Transverse colon (tissue), 4 donors: ENCODE measurements around the gene YPEL2.

Experiments used
- EP300 ChIP-seq: sonication (generic); formaldehyde crosslinking; IDR thresholded peaks from one replicate; pipeline ENCODE4 v1.6.1; 2017; ENCODE audit warnings: antibody characterized with exemption, low read depth
- POLR2A ChIP-seq: fragments of 450-650 bp; IDR thresholded peaks from one replicate; pipeline ENCODE4 v1.6.1; 2016; ENCODE audit warnings: antibody characterized with exemption, mild to moderate bottlenecking, moderate library complexity
- POLR2AphosphoS5 ChIP-seq, 3 donors: sonication (generic); formaldehyde crosslinking; IDR thresholded peaks; one replicate each; pipeline ENCODE4 v1.6.1; 2016; ENCODE audit warnings: antibody characterized with exemption in 3 of 3
- TF ChIP-seq, protein P1 (sequence below), 5 experiments: fragments of 200-600 bp in 3 of 5; fragments of 450-650 bp in 2 of 5; sonication (generic) in 3 of 5; IDR thresholded peaks; 1 replicate in 2 of 5; 2 replicates in 3 of 5; pipeline ENCODE4 v1.5.1; 2016 to 2017; ENCODE audit warnings: antibody characterized with exemption in 5 of 5, inconsistent platforms in 3 of 5, mild to moderate bottlenecking in 2 of 5, moderate library complexity in 1 of 5

DNA sequence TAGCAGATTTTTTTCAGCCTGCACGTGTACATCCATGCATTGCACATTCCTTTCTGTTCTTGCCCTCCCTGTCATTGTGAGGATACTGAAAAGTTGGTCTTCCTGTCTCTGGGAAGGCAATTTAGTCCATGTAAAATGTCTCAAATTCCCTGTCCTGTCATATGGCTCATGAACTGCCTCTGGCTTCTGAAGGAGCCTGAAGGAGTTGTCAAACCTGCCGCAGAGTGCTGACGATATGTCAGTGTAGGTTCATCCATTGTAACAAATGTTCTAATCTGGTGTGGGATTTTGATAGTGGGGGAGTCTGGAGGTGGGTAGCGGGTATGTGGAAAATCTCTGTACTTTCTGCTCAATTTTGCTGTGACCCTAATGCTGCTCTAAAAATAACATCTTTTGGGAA, 59.6 kb downstream of the YPEL2 start:
- TF ChIP-seq, protein P1, sequence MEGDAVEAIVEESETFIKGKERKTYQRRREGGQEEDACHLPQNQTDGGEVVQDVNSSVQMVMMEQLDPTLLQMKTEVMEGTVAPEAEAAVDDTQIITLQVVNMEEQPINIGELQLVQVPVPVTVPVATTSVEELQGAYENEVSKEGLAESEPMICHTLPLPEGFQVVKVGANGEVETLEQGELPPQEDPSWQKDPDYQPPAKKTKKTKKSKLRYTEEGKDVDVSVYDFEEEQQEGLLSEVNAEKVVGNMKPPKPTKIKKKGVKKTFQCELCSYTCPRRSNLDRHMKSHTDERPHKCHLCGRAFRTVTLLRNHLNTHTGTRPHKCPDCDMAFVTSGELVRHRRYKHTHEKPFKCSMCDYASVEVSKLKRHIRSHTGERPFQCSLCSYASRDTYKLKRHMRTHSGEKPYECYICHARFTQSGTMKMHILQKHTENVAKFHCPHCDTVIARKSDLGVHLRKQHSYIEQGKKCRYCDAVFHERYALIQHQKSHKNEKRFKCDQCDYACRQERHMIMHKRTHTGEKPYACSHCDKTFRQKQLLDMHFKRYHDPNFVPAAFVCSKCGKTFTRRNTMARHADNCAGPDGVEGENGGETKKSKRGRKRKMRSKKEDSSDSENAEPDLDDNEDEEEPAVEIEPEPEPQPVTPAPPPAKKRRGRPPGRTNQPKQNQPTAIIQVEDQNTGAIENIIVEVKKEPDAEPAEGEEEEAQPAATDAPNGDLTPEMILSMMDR (IDR thresholded peaks at IDR 0.05) = no peak
- no peak for TF ChIP-seq POLR2A
- no peak for TF ChIP-seq POLR2AphosphoS5 (IDR thresholded peaks at IDR 0.05)
- no peak for TF ChIP-seq EP300
